Adrenal gland (tissue), 5 donors: Measurements from ENCODE around the gene SMIM14.

Experiments
- POLR2A ChIP-seq, 2 donors: fragments of 450-650 bp; IDR thresholded peaks; one replicate each; pipeline ENCODE4 v1.6.1; 2017; ENCODE audit warnings: antibody characterized with exemption in 2 of 2, mild to moderate bottlenecking in 2 of 2, moderate library complexity in 1 of 2
- TF ChIP-seq, protein P1 (sequence below), 6 experiments: fragments of 450-650 bp in 4 of 6; fragments of 200-600 bp in 2 of 6; sonication (generic) in 1 of 6; IDR thresholded peaks; 1 replicate in 5 of 6; 2 replicates in 1 of 6; pipeline versions ENCODE4 v1.5.1 to v1.8.0; 2016 to 2021; ENCODE audit warnings: antibody characterized with exemption in 6 of 6, mild to moderate bottlenecking in 2 of 6, moderate library complexity in 1 of 6
- donor health status: DM: no; HTN: no; CAD: no.

DNA sequence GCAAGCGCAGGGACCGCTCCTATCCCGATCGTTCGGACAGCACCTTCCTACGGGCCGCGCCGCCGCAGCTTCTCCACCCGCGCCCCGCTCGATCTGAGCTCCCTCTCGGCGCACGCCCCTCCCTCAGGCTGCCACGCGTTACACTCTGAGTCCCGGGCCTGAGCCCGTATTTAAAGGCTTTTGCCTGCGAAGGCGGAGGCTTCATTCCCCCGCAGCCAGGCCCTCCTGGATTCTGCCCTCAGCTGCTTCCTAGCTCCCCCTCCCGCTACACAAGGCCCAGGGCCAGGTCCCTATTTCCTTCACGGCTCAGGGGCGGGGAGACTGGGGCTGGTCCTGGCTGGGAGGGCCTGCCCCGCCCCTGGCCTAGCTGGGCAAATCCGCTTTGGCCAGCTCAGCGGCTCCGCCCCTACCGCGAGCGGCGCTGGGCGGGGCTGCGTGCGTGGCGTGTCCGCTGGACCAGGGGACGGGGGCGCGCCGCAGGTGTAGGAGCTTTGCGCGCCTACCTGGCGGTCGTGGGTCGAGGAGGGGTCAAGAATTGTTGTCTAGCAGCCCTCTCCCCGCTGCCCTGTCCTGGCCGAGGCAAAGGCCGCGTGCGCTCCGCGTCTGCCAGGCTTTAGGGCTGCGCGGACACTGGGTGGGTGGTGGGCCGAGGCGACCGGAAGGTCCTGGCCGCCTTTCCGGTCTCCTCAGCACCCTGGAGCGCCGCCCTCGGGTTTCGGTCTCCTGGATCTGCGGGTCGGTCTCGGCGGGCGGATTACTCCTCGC is 111.2 kb downstream of the SMIM14 start, which contains the start of gene UGDH:
- TF ChIP-seq, protein P1, sequence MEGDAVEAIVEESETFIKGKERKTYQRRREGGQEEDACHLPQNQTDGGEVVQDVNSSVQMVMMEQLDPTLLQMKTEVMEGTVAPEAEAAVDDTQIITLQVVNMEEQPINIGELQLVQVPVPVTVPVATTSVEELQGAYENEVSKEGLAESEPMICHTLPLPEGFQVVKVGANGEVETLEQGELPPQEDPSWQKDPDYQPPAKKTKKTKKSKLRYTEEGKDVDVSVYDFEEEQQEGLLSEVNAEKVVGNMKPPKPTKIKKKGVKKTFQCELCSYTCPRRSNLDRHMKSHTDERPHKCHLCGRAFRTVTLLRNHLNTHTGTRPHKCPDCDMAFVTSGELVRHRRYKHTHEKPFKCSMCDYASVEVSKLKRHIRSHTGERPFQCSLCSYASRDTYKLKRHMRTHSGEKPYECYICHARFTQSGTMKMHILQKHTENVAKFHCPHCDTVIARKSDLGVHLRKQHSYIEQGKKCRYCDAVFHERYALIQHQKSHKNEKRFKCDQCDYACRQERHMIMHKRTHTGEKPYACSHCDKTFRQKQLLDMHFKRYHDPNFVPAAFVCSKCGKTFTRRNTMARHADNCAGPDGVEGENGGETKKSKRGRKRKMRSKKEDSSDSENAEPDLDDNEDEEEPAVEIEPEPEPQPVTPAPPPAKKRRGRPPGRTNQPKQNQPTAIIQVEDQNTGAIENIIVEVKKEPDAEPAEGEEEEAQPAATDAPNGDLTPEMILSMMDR (IDR thresholded peaks at IDR 0.05): no peak
- TF ChIP-seq POLR2A (IDR thresholded peaks at IDR 0.05): peak; percentile 70 to 98
